Stimulated activated CD8-positive, alpha-beta memory T cell treated with anti-CD3 and anti-CD28 coated beads, Interleukin-15, amount 100 ng/mL, for 48 hours (primary cell): ENCODE results near the gene PRRT4.
A peak's percentile ranks its signal among the peaks of the same experiment; 100 is the strongest.

Experiments
- DNase-seq, 2 donors: peaks; one replicate each; pipeline ENCODE4 v3.0.0-alpha.2; 2020; ENCODE audit warnings: low read depth in 2 of 2

The PRRT4 gene

GRCh38 chr7:128361411-128362379, at the start of gene PRRT4:
Gene PRRT4, minus strand, starts transcription at chr7:128361690.
- no peak for DNase-seq

GRCh38 chr7:128410451-128410753, 48.9 kb upstream of the PRRT4 start:
- no peak for DNase-seq

- DNase-seq = peak; percentile 78 to 81
Measured at GRCh38 chr7:128409596-128410450, 48.3 kb upstream of the PRRT4 start, which contains the start of gene IMPDH1. Gene IMPDH1, minus strand, starts transcription at chr7:128409982. Its CDS starts 81 bp downstream, at chr7:128409901.

GRCh38 chr7:128408709-128409595, 47.5 kb upstream of the PRRT4 start:
- no peak for DNase-seq

- DNase-seq = no peak
Measured at GRCh38 chr7:128407751-128408708, 46.5 kb upstream of the PRRT4 start.

- no peak for DNase-seq
Measured at GRCh38 chr7:128407233-128407589, 45.7 kb upstream of the PRRT4 start.

- DNase-seq = no peak
Measured at GRCh38 chr7:128406314-128407232, 45.1 kb upstream of the PRRT4 start.

GRCh38 chr7:128405471-128406313, 44.2 kb upstream of the PRRT4 start:
- peak in 1 of 2 donors; percentile 39 for DNase-seq

- no peak for DNase-seq
Measured at GRCh38 chr7:128404886-128405470, 43.5 kb upstream of the PRRT4 start.

- no peak for DNase-seq
Measured at GRCh38 chr7:128404143-128404681, 42.7 kb upstream of the PRRT4 start.

GRCh38 chr7:128403676-128404075, 42.2 kb upstream of the PRRT4 start:
- DNase-seq = no peak

GRCh38 chr7:128402356-128402755, 40.9 kb upstream of the PRRT4 start:
- no peak for DNase-seq

- DNase-seq = no peak
Measured at GRCh38 chr7:128400566-128400965, 39.1 kb upstream of the PRRT4 start.

- no peak for DNase-seq
Measured at GRCh38 chr7:128399991-128400390, 38.5 kb upstream of the PRRT4 start.

- no peak for DNase-seq
Measured at GRCh38 chr7:128398841-128399135, 37.3 kb upstream of the PRRT4 start.

- no peak for DNase-seq
Measured at GRCh38 chr7:128398016-128398840, 36.7 kb upstream of the PRRT4 start.

GRCh38 chr7:128396357-128396756, 34.9 kb upstream of the PRRT4 start:
- DNase-seq = no peak
